Measurements from ENCODE around the gene PCSK2.

DNA sequence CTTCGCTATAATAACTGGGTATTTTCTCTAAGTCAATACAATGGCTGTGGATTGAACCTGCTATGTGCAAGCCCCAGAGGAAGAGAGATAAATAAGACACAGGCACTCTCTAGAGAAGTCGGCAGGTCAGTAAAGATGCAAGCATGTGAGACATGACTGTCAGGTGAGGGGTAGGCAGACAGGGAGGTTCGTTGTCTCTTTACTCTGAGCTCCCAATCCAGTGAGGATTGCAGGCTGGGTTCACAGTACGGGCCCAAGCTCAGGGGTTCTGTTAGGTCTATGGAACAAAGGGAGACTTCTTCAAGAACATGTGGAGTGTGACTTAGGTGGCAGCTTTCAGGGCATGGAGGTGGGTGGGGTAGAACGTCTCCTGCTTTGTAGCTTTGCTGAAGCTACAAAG is 147.2 kb downstream of the PCSK2 start:
- TF ChIP-seq, protein P1, sequence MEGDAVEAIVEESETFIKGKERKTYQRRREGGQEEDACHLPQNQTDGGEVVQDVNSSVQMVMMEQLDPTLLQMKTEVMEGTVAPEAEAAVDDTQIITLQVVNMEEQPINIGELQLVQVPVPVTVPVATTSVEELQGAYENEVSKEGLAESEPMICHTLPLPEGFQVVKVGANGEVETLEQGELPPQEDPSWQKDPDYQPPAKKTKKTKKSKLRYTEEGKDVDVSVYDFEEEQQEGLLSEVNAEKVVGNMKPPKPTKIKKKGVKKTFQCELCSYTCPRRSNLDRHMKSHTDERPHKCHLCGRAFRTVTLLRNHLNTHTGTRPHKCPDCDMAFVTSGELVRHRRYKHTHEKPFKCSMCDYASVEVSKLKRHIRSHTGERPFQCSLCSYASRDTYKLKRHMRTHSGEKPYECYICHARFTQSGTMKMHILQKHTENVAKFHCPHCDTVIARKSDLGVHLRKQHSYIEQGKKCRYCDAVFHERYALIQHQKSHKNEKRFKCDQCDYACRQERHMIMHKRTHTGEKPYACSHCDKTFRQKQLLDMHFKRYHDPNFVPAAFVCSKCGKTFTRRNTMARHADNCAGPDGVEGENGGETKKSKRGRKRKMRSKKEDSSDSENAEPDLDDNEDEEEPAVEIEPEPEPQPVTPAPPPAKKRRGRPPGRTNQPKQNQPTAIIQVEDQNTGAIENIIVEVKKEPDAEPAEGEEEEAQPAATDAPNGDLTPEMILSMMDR (IDR thresholded peaks at IDR 0.05; ENCODE audit: low read depth, low read length, missing input control) = no peak
- TF ChIP-seq, protein P2, sequence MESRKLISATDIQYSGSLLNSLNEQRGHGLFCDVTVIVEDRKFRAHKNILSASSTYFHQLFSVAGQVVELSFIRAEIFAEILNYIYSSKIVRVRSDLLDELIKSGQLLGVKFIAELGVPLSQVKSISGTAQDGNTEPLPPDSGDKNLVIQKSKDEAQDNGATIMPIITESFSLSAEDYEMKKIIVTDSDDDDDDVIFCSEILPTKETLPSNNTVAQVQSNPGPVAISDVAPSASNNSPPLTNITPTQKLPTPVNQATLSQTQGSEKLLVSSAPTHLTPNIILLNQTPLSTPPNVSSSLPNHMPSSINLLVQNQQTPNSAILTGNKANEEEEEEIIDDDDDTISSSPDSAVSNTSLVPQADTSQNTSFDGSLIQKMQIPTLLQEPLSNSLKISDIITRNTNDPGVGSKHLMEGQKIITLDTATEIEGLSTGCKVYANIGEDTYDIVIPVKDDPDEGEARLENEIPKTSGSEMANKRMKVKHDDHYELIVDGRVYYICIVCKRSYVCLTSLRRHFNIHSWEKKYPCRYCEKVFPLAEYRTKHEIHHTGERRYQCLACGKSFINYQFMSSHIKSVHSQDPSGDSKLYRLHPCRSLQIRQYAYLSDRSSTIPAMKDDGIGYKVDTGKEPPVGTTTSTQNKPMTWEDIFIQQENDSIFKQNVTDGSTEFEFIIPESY (IDR thresholded peaks at IDR 0.05) = no peak
- TF ChIP-seq RXRA (IDR thresholded peaks at IDR 0.05) = no peak
- no peak for TF ChIP-seq MAX (IDR thresholded peaks at IDR 0.05)
- TF ChIP-seq TAF1 (conservative IDR thresholded peaks at IDR 0.05) = no peak
- no peak for TF ChIP-seq GABPA (IDR thresholded peaks at IDR 0.05 in 1 of 2, conservative IDR thresholded peaks at IDR 0.05 in 1 of 2)

Data from liver (tissue), 3 donors.